Esophagus mucosa (tissue), 1 donor: Measurements from ENCODE around the gene CASZ1. TPM values are rescaled to one million over a fixed set of nuclear protein-coding genes. Genes with fewer than 3 reads are reported as not detected.
A peak's percentile ranks its signal among the peaks of the same experiment; 100 is the strongest.

ENCODE experiments used
- ATAC-seq: fragments of 200-7000 bp; cut with Tn5 transposase; one replicate; pipeline ENCODE4 v1.9.1; 2020
- total RNA-seq: library from RNA; stranded (reverse); gene quantifications from one replicate; pipeline ENCODE4 v1.2.4, GENCODE V29; 2023
- donor health status: DM: yes; HTN: yes; CAD: no.

Gene CASZ1
- total RNA-seq, 1 donor from 2014 or later = 22.8 TPM

DNA sequence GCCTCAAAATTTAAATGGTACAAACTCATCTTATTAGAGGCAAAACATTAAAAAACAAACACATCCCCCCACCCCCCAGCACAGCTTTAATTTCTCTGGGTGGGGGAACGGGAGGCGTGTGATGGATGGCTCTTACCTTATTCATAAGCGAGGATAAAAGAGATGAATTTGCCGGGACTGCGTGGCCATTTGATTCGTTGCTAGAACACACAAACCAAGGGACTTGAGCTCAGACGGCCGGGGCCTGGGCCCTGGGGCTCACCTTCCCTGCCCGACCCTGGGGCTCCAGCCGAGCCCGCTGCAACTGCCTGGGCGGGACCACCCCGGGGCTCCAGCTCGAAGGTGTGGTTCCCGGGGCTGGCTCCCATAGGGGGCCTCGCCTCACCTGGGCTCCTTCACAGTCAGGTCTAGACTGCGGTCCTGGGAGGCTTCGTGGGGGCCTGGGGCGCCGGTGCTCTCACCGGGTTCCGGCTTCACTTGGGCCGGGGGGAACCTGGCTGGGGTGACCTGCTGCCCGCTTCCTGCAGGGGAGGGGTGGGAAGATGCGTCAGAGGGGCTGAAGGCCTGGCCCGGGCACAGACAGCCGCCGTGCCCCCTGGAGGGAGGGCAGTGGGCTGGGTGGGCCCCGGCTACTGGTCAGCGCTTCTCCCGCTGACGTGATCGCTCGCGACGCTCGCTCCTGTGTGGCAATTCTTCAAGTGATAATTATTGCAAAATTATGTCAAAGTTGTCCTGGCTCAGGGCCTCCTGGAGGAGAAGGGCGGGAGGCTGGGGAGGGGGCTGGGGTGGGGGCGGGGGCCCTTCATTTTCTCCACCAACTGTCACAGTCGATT lies 145.7 kb downstream of the CASZ1 start:
- no peak for ATAC-seq

DNA sequence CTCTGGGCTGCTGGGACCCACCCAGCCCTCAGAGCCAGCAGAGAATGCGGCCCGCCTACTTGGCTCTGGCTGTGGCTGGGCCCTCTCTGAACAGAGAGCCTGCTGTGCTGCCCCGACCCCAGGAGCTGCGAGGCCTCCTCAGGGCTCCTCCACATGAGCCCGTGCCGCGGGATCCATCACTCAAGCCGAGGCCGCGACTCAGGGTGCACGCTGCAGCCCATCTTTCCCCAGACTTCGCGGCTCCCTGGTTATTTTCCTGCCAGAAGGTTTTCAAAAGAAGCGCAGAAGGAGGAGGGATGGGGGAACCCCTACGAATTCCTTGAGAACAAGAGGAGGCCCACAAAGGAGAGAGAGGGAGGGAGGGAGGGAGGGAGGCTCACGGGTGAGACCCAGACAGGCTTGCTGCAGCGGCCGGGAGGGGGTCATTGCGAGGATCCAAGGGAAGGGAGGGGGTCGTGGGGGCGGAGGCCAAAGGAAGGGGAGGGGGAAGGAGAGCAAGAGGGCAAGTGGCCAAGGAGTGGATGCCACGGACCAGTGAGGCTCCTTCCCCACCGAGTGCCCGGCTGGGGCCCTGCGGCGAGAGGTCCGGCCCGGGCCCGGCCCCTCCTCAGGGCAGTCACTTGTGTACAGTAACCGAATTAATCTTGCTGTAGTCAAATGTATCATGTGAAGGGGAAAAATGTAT lies 146.8 kb downstream of the CASZ1 start:
- ATAC-seq = no peak

GRCh38 chr1:10648689-10649516 lies 147.5 kb downstream of the CASZ1 start:
- ATAC-seq = no peak

- ATAC-seq = no peak
Observed at GRCh38 chr1:10647414-10648170, 148.9 kb downstream of the CASZ1 start.

DNA sequence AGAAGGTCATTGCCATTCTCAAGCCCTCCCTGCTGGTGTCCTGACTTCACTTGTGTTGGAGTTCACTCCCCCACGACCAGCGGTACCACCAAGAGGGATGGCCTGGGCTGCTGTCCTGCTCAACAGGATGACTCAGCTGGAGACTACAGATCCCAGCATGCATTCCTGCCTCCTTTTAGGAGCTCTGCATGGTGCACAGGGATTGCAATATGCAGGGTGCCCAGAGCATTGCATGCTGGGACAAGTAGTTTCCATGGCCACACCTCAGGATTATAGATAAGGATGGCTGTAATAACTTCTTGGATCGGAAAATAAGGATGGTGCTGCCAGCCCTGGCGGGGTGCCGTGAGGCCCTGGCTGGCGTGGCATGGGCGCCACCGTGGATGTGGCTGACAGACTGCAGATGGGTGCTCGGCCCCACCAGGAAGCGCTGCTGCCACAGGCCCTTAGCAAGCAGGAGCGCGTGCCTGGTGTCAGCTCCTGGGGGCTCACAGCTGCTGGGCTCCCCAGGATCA lies 150.0 kb downstream of the CASZ1 start:
- ATAC-seq = peak; percentile 68

DNA sequence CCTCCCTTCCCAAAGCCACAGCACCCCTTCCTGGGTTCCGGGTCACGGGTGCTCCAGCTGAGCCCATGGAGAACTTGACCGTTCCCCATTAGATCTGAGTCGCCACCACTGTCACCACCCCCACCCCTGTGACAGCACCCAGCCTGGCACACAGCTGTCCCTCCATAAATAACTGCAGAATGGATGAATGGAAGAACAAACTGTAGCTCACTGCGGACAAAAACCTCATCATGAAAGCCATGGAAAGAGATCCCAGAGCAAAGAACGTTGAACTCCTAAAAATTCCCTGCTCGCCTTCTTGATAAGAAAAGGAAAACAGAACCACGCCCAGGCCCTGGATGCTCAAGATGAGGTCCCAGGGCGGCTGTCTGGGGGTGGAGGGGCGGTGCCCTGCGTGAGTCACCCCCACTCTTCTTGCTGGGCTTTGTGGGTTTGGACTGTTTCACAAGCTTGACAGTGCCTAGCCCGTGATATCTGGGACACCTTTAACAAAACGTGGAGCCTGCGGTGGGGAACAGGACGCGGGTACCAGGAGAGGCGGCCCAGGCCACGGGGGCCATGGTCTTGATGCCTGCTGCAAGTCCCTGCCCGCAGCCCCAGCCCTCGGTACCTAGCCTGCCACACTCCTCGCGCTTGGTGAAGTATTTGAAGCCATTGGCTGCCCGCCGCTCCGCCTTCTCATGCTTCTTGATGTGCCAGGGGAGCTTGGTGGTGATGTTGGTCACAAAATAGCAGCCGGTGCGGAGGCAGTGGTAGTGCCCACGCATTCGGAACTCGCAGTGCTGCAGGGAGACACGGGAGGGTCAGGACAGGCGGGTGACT lies 151.9 kb downstream of the CASZ1 start:
- ATAC-seq = peak; percentile 64

- ATAC-seq = peak; percentile 8
Observed at GRCh38 chr1:10643607-10644306, 152.7 kb downstream of the CASZ1 start.

DNA sequence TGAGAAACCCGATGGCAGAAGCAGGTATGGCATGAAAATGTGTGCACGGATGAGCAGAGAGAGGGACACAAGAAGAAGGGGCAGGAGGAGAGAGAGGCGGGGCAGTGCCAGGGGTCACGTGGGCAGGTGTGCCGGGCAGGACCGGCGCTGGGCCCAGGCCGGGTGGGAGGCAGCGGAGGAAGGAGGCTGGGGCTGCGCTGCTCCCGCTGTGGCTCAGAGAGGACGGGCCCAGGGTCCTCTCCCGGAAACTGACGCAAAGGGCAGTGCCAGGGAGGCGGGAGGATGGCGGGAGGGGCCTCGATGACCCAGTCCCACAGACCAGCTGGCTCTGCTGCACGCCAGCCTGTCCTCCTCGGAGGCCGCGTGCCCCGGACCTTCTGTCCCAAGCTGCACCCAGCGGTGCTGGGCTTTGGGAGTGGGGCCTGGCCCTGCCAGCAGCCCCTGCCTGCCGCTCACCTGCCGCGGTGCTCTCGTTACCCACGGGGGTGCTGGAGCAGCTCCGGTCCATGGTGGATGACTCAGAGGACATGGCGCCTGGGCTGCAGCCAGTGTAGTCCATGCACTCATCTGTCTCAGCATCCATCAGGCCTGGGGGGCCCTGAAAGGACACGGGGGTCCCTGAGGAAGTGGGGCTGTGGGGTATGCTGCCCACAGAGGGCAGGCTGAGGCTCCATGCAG lies 153.9 kb downstream of the CASZ1 start:
- ATAC-seq = no peak

GRCh38 chr1:10641976-10642375 lies 154.5 kb downstream of the CASZ1 start:
- ATAC-seq = no peak

GRCh38 chr1:10640843-10641553 lies 155.4 kb downstream of the CASZ1 start:
- no peak for ATAC-seq

DNA sequence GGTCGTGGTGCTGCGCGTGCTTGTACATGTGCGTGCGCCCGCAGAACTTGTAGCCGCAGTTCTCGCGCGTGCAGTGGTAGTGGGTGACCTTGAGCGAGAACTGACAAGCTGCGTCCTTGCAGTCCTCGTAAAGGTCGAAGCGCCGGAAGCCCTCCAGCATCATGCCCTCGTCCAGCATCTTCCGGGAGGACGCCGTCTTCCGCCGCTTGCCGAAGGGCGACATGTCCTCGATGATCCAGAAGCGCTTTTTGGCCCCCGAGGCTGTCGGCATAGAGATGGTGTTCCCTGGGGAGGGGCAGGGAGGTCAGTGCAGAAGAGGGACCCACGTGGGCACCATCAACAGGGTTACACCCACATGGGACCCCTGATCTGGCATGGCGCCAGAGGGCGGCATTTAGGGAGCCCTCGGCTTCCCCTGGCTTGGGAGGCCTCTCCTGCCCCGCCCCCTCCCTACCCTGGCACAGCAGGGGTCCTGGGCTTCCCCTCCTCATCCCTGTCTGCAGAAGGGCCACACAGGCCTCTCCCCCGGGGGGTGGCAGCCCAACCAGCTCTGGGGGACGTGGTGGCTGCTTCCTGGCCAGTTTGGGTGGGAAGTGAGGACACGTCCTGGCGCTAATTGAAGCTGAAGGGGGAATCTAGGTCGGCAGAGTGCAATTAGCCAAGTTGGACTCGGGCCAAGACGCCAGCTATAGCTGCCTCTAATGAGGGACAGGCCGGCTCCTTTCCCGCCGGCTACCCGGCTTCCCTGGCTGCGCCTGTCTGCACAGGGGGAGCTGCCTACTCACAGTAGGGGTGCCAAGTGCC lies 156.5 kb downstream of the CASZ1 start:
- ATAC-seq = no peak

DNA sequence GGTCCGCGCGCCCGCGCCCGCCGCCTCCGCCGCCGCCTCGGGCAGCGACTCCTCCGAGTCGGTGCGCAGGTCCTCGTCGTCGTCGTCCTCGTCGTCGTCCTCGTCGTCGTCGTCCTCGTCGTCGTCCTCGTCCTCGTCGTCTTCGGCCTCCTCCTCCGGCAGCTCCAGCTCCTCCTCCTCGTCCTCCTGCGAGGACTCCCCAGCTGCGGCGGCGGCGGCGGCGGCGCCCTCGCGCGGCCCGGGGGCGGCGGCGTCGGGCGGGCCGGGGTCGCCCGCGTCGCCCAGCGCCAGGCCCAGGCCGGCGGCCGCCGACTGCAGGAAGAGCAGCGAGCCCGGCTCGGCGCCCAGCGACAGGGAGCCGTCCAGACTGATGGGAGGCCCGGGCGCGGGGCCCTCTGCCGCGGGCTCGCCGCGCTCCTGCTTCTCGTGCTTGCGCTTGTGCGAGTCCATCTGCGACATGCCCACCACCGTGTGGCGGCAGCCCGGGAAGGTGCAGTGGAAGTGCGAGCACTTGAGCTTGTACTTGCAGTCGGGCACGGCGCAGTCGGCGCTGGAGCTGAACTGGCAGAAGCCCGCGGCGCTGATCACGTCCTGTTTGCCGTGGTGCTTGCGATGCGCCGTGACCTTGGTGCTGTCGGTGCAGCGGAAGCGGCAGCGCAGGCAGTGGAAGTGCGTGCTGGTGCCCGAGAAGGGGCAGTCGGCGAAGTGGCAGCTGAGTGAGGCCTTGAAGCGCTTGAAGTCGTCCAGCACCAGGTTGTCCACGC lies 157.3 kb downstream of the CASZ1 start:
- ATAC-seq = no peak

DNA sequence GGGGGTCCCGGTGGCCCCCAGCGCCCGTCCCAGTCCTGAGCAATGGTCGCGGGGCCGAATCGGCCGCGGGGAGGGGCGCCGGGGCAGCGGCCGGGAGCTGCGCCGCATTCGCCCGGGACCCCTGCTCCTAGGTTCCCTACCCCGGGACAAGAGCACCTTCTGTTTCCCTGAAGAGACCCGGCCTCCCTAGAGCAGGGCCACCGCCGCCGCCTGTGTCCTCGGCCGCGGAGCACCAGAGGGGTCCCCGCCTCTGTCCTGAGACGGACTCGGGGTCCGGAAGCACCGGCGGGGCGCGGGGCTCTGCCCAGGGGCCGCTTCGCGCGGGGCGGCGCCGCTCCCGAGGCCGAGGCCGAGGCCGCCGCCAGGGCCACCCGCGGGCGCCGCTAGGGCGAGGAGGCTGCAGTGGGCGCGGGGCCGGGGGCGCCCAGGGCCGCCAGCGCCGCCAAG lies 157.9 kb downstream of the CASZ1 start:
- no peak for ATAC-seq

DNA sequence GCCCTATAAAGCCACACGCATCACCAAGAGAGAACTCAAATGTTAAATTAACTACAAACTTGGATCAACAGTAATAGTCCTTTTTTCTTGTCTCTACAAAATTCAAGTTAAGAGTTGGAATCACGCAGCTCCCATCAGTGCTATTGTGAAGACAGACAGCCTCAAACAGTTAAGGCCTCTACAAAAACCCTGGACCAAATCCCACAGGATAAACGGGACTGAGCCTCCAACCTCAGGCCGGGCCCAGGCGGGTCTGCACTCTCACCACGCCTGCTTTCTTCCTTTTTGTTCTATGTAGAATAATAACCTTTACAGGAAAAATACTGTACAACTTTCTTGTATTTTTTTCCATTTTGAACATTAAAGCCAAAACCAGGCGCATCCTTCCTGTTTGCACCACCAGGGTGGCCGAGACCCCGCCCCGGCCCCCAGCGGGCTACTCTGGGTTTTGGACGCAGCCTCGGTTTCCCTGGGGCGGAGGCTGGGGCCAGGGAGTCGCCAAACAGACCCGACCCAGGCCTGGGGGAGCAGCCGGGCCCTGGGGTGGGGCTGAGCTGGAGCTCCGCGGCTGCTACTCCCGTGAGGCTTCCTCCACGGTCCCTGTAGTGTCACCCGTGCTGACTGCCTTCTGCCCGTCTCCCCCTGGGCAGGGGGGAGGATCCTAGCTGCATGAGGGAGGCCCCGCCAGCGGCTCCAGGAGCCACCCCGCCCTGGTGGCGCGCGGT lies 158.4 kb downstream of the CASZ1 start:
- no peak for ATAC-seq

DNA sequence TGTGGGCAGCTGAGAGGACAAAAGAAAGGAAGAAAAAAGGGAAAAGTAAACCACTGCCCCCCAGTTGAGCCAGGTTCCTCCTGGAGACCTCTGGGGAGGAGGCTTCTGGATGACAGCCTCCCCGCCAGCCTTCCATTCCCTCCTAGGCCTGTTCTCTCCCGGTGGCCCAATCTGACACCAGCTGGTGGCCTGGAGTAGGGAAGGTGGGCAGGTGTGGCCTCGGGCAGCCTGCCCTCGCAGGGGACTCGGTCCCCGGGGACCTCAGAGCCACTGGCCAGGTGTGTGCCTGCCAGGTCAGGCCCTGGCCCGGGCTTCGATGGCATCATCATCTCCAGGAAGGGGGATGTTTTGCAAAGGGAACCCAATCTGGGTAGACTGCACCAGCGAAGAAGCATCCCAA lies 159.0 kb downstream of the CASZ1 start:
- no peak for ATAC-seq

- peak; percentile 80 for ATAC-seq
Observed at GRCh38 chr1:10635992-10636391, 160.5 kb downstream of the CASZ1 start.
